ENCODE measurements around the gene NOB1. TPM values are rescaled to one million over a fixed set of nuclear protein-coding genes. Genes with fewer than 3 reads are reported as not detected.

Gene NOB1
- total RNA-seq (2014; rRNA removed; shearing (Covaris generic)) (20.4 and 24.8 TPM in 2 replicates), polyA plus RNA-seq (2016; fragmentation: Nextera tagmentation; extraction: Ambion mirVana) (44.5 and 46.2 TPM in 2 replicates)

DNA sequence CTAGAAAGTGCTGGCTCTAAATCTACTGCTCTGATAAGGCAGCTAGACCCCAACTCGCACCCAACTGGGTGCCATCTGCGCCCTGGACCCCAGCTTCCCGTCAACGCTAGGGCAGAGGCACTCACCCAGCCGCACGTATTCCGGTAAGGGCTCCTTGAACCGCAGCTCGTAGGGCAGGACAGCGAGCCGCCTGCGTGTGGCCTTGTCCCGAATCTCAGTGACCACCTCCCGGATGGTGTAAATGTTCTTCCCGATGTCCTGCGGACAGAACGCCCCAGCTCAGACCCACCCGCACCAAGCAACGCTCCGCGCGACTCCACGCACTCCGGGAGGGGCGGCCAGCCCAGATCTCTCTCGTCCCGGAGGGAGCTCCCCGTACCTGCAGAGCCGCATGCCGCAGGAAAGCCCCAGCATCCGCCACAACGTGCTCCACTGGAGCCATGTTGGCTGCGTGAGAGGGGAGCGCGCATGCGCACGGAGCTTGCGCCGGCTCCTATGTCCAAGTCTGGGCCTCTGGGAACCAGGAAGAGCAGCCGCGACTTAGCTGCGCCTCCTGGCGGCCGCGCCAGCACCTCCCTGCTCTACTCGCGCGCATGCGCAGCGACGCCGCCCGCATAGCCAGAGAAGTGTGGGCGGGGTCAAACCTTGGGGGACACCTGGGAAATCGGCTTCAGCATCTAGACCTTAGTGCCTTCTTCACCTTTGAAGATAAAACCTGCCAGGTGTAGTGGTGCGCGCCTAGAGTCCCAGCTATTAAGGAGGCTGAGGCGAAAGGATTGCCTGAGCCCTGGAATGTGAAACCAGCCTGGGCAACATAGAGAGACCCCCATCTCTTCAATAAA, at the start of gene NOB1:
NOB1 (minus strand) TSS at position 458 of the 842 bp plus-strand sequence; CDS start at position 442, 16 bp downstream.
- no peak for TF ChIP-seq EZH2 (IDR thresholded peaks at IDR 0.05; ENCODE audit: insufficient read depth, poor library complexity, severe bottlenecking)
- TF ChIP-seq EZH2phosphoT487 (IDR thresholded peaks at IDR 0.05; ENCODE audit: insufficient read depth, low read depth): no peak
- Histone ChIP-seq H4K20me1 (ENCODE audit: insufficient read depth) (no peaks in the 10 kb centered on the region), H2AFZ (peak within 1 kb of the TSS; percentile 85), H3K4me3 (peak within 1 kb of the TSS; percentile 96), H3K4me1 (ENCODE audit: insufficient read depth) (0 out of 2 replicates have a peak, but pooled peaks cover 8% of the 10 kb centered on the region), H3K9ac (peak within 1 kb of the TSS; percentile 87), H3K9me3 (ENCODE audit: low read depth) (no peaks in the 10 kb centered on the region), H3K27me3 (replicated peaks; ENCODE audit: insufficient read depth) (no peaks in the 10 kb centered on the region), H3K27ac (peak within 1 kb of the TSS; percentile 48), H3K79me2 (ENCODE audit: insufficient read depth) (peaks cover 51% of the 10 kb centered on the region), H3F3A (ENCODE audit: insufficient read depth) (no peaks in the 10 kb centered on the region), H3K9me2 (ENCODE audit: insufficient read depth) (no peaks in the 10 kb centered on the region), H3K4me2 (ENCODE audit: unreplicated experiment) (peak within 1 kb of the TSS; percentile 87), H3K36me3 (ENCODE audit: low read depth) (peaks cover 21% of the 10 kb centered on the region; the same call in 1 of the 2 replicates)
- WGBS, 2 experiments (ENCODE audit: low coverage in 1 of 2, low lambda C conversion rate in 2 of 2, missing lambda C conversion rate in 2 of 2): 1% methylated on average over 57 to 58 of the region's 58 CpGs
- DNase-seq: peak; percentile 98
- in situ Hi-C loops (cut with MboI): no loop called here

DNA sequence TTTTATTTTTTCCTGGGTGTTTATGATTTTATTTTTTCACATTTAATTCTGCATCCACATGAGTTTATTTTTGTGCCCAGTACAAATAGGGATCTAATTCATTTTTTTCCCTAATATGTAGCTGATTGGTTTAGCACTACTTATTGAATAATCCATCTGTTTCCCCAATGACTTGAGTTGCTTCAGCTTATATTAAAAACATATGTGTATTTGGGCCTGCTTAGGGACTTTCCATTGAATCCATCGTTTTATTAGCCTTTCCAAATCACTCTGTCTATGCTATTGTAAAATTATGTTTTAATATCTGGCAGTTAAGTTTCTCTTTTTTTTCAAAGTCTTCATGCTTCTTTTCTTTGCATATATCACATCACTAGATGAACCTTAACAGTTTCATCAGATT, 49.6 kb upstream of the NOB1 start:
- WGBS, 2 experiments (ENCODE audit: low coverage in 1 of 2, low lambda C conversion rate in 2 of 2, missing lambda C conversion rate in 2 of 2): 0 to 5% methylated on average over 1 of the region's 1 CpG
- DNase-seq: peak; percentile 16
- H3K4me1 ChIP-seq (ENCODE audit: insufficient read depth): no peaks in the 10 kb centered on the region

DNA sequence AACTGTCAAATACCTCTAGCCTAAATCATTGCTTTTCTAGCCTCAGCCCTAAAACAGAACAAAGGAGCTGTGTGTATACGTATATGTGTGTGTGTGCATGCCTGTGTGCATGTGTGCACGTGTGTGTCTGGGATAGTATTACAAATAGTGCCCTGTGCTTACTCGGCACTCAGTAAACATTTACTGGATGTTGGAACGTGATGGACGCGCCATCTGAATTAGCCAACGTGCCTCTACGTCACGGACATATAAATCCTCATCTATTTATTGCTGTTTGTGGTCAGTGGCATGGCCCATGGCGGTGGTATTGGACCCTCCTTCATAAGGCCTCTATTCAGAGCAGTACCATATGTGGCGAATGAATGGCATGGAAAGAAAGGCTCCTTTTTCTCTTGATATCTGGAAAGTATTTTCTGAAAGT, 44.9 kb upstream of the NOB1 start:
- Histone ChIP-seq H3K4me1 (ENCODE audit: insufficient read depth) (no peaks in the 10 kb centered on the region), H2AFZ (no peak overlapping the region), H3K9me3 (ENCODE audit: low read depth) (no peaks in the 10 kb centered on the region), H3K27ac (no peak overlapping the region), H3K4me2 (ENCODE audit: unreplicated experiment) (no peak overlapping the region), H4K20me1 (ENCODE audit: insufficient read depth) (no peaks in the 10 kb centered on the region), H3K4me3 (no peak overlapping the region), H3K27me3 (replicated peaks; ENCODE audit: insufficient read depth) (no peaks in the 10 kb centered on the region), H3K9ac (no peak overlapping the region), H3F3A (ENCODE audit: insufficient read depth) (peaks cover 7% of the 10 kb centered on the region; the same call in 1 of the 2 replicates), H3K9me2 (ENCODE audit: insufficient read depth) (no peaks in the 10 kb centered on the region), H3K79me2 (ENCODE audit: insufficient read depth) (no peaks in the 10 kb centered on the region), H3K36me3 (ENCODE audit: low read depth) (0 out of 2 replicates have a peak, but pooled peaks cover 3% of the 10 kb centered on the region)
- no peak for TF ChIP-seq EZH2phosphoT487 (IDR thresholded peaks at IDR 0.05; ENCODE audit: insufficient read depth, low read depth)
- TF ChIP-seq EZH2 (IDR thresholded peaks at IDR 0.05; ENCODE audit: insufficient read depth, poor library complexity, severe bottlenecking): no peak
- 98% methylated on average over 11 of the region's 11 CpGs for WGBS, 2 experiments (ENCODE audit: low coverage in 1 of 2, low lambda C conversion rate in 2 of 2, missing lambda C conversion rate in 2 of 2)
- in situ Hi-C loops (cut with MboI): loop anchor here (5.0 kb wide), 1 partner anchor 128 kb away; no protein-coding TSS in a partner anchor
- DNase-seq: no peak

More for the DNA sequence above, 49.6 kb upstream of the NOB1 start:
- Histone ChIP-seq H3K9ac (no peak overlapping the region), H2AFZ (no peak overlapping the region), H3K27me3 (replicated peaks; ENCODE audit: insufficient read depth) (no peaks in the 10 kb centered on the region), H3K4me2 (ENCODE audit: unreplicated experiment) (no peak overlapping the region), H3K27ac (no peak overlapping the region), H3K9me3 (ENCODE audit: low read depth) (no peaks in the 10 kb centered on the region), H3K9me2 (ENCODE audit: insufficient read depth) (no peaks in the 10 kb centered on the region), H3K36me3 (ENCODE audit: low read depth) (0 out of 2 replicates have a peak, but pooled peaks cover 3% of the 10 kb centered on the region), H3K4me3 (no peak overlapping the region), H3F3A (ENCODE audit: insufficient read depth) (peaks cover 4% of the 10 kb centered on the region; the same call in 1 of the 2 replicates), H4K20me1 (ENCODE audit: insufficient read depth) (no peaks in the 10 kb centered on the region), H3K79me2 (ENCODE audit: insufficient read depth) (no peaks in the 10 kb centered on the region)
- in situ Hi-C loops (cut with MboI): loop anchor here (5.0 kb wide), 1 partner anchor 123 kb away; no protein-coding TSS in a partner anchor
- no peak for TF ChIP-seq EZH2 (IDR thresholded peaks at IDR 0.05; ENCODE audit: insufficient read depth, poor library complexity, severe bottlenecking)
- TF ChIP-seq EZH2phosphoT487 (IDR thresholded peaks at IDR 0.05; ENCODE audit: insufficient read depth, low read depth): no peak

DNA sequence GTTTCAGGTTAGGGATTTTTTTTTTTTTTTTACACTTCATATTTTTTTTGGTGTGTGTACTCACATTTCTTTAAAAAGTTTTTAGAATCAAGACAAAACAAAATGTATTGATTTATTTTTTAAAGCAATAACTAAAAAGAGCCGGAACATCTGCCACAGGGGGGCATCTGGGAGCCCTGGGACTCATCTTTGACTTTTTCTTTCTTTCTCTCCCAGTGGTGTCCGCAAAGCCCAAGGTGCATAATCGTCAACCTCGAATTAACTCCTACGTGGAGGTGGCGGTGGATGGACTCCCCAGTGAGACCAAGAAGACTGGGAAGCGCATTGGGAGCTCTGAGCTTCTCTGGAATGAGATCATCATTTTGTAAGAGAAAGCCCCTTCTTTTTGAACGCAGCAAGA, 43.7 kb upstream of the NOB1 start:
- H3K79me2 ChIP-seq (ENCODE audit: insufficient read depth): no peaks in the 10 kb centered on the region
- H3K4me3 ChIP-seq: no peak overlapping the region; the same call in 1 of the 2 replicates
- H3F3A ChIP-seq (ENCODE audit: insufficient read depth): 0 out of 2 replicates have a peak, but pooled peaks cover 3% of the 10 kb centered on the region
- 42 to 45% methylated on average over 8 of the region's 8 CpGs for WGBS, 2 experiments (ENCODE audit: low coverage in 1 of 2, low lambda C conversion rate in 2 of 2, missing lambda C conversion rate in 2 of 2)
- no peaks in the 10 kb centered on the region for H3K9me2 ChIP-seq (ENCODE audit: insufficient read depth)
- H3K27ac ChIP-seq: no peak overlapping the region
- no peak overlapping the region for H3K9ac ChIP-seq
- H3K36me3 ChIP-seq (ENCODE audit: low read depth): 0 out of 2 replicates have a peak, but pooled peaks cover 3% of the 10 kb centered on the region
- TF ChIP-seq EZH2phosphoT487 (IDR thresholded peaks at IDR 0.05; ENCODE audit: insufficient read depth, low read depth) (no peak), EZH2 (IDR thresholded peaks at IDR 0.05; ENCODE audit: insufficient read depth, poor library complexity, severe bottlenecking) (no peak)
- no peaks in the 10 kb centered on the region for H3K4me1 ChIP-seq (ENCODE audit: insufficient read depth)
- DNase-seq: peak; percentile 43
- H2AFZ ChIP-seq: no peak overlapping the region
- no peaks in the 10 kb centered on the region for H3K9me3 ChIP-seq (ENCODE audit: low read depth)
- peak overlapping the region; percentile 56 for H3K4me2 ChIP-seq (ENCODE audit: unreplicated experiment)
- H4K20me1 ChIP-seq (ENCODE audit: insufficient read depth): no peaks in the 10 kb centered on the region
- in situ Hi-C loops (cut with MboI): no loop called here
- H3K27me3 ChIP-seq (replicated peaks; ENCODE audit: insufficient read depth): no peaks in the 10 kb centered on the region

Measured in GM23248 (cell line).